Measurements from ENCODE around the gene KNG1. TPM values are rescaled to one million over a fixed set of nuclear protein-coding genes. Genes with fewer than 3 reads are reported as not detected.

Gene KNG1
- total RNA-seq, 1 experiment from 2014 or later, result 0.25 TPM

DNA sequence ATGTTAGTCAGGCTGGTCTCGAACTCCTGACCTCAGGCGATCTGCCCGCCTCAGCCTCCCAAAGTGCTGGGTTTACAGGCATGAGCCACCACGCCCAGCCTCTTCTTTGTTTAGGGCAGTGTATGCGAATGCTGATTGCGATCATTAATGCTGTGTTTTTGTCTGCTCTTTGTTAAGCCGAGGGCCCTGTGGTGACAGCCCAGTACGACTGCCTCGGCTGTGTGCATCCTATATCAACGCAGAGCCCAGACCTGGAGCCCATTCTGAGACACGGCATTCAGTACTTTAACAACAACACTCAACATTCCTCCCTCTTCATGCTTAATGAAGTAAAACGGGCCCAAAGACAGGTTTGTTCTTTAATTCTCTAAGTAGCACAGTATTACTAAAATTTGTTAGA, 7.8 kb downstream of the KNG1 start (continued):
- TF ChIP-seq, protein P1, sequence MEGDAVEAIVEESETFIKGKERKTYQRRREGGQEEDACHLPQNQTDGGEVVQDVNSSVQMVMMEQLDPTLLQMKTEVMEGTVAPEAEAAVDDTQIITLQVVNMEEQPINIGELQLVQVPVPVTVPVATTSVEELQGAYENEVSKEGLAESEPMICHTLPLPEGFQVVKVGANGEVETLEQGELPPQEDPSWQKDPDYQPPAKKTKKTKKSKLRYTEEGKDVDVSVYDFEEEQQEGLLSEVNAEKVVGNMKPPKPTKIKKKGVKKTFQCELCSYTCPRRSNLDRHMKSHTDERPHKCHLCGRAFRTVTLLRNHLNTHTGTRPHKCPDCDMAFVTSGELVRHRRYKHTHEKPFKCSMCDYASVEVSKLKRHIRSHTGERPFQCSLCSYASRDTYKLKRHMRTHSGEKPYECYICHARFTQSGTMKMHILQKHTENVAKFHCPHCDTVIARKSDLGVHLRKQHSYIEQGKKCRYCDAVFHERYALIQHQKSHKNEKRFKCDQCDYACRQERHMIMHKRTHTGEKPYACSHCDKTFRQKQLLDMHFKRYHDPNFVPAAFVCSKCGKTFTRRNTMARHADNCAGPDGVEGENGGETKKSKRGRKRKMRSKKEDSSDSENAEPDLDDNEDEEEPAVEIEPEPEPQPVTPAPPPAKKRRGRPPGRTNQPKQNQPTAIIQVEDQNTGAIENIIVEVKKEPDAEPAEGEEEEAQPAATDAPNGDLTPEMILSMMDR (IDR thresholded peaks at IDR 0.05 in 2 of 3, conservative IDR thresholded peaks at IDR 0.05 in 1 of 3; ENCODE audit: borderline replicate concordance in 1 of 3, insufficient read depth in 1 of 3, low read depth in 2 of 3, low read length in 2 of 3), result no peak
- TF ChIP-seq, protein P2, sequence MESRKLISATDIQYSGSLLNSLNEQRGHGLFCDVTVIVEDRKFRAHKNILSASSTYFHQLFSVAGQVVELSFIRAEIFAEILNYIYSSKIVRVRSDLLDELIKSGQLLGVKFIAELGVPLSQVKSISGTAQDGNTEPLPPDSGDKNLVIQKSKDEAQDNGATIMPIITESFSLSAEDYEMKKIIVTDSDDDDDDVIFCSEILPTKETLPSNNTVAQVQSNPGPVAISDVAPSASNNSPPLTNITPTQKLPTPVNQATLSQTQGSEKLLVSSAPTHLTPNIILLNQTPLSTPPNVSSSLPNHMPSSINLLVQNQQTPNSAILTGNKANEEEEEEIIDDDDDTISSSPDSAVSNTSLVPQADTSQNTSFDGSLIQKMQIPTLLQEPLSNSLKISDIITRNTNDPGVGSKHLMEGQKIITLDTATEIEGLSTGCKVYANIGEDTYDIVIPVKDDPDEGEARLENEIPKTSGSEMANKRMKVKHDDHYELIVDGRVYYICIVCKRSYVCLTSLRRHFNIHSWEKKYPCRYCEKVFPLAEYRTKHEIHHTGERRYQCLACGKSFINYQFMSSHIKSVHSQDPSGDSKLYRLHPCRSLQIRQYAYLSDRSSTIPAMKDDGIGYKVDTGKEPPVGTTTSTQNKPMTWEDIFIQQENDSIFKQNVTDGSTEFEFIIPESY (IDR thresholded peaks at IDR 0.05; ENCODE audit: extremely low read depth, insufficient replicate concordance, low read length), result no peak
- no peak for TF ChIP-seq POLR2AphosphoS5 (IDR thresholded peaks at IDR 0.05; ENCODE audit: low read depth, low read length)
- no peak for TF ChIP-seq SP1 (IDR thresholded peaks at IDR 0.05; ENCODE audit: low read depth)

DNA sequence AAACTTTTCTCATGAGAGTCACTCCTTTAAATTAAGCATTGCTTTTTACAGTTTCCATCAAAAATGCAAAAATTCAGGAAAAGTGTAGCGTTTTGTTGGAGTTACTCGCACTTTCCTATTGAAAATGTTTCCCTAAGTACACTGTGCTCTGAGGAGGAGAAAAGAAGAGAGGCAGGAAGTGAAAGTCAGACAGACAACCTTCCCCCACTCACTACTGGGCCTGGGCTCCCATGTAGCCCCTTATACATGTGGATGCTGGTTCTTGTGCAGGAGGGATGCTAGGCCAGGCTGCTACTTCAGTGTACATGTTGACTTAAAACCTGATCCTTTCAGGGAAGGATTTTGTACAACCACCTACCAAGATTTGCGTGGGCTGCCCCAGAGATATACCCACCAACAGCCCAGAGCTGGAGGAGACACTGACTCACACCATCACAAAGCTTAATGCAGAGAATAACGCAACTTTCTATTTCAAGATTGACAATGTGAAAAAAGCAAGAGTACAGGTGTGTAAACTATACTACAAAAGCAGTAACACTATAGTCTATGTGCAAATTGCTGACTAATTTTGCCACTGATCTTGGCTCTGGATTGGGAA, 15.1 kb downstream of the KNG1 start:
- Histone ChIP-seq H3K4me2 (ENCODE audit: low read length) (no peak overlapping the region), H3K9ac (ENCODE audit: low read length) (no peak overlapping the region), H3K4me3 (replicated peaks in 1 of 2; ENCODE audit: low read depth in 1 of 2, low read length in 2 of 2) (no peak overlapping the region), H3K27me3 (ENCODE audit: insufficient read depth, low read length) (no peaks in the 10 kb centered on the region), H3K79me2 (ENCODE audit: insufficient read depth, low read length) (no peaks in the 10 kb centered on the region), H3K36me3 (ENCODE audit: control insufficient read depth in 1 of 2, insufficient read depth in 2 of 2, low read length in 2 of 2) (no peaks in the 10 kb centered on the region), H2AFZ (ENCODE audit: low read depth, low read length, poor library complexity, severe bottlenecking) (no peak overlapping the region), H4K20me1 (ENCODE audit: insufficient read depth) (no peaks in the 10 kb centered on the region), H3K9me3 (ENCODE audit: control insufficient read depth in 1 of 2, insufficient read depth in 1 of 2, low read depth in 1 of 2, low read length in 2 of 2) (no peaks in the 10 kb centered on the region), H3K4me1 (ENCODE audit: control insufficient read depth in 1 of 2, insufficient read depth in 2 of 2, low read length in 2 of 2) (no peaks in the 10 kb centered on the region), H3K27ac (ENCODE audit: low read depth, low read length) (no peak overlapping the region), H3K9me2 (ENCODE audit: insufficient read depth) (no peaks in the 10 kb centered on the region)
- no peak for TF ChIP-seq CEBPB (IDR thresholded peaks at IDR 0.05; ENCODE audit: low read depth)
- no peak for TF ChIP-seq YY1 (IDR thresholded peaks at IDR 0.05; ENCODE audit: extremely low read depth, insufficient replicate concordance, low read depth, low read length)
- TF ChIP-seq POLR2AphosphoS5 (IDR thresholded peaks at IDR 0.05; ENCODE audit: low read depth, low read length), result no peak
- TF ChIP-seq RAD21 (IDR thresholded peaks at IDR 0.05; ENCODE audit: low read depth), result no peak
- no peak for TF ChIP-seq TCF7L2 (IDR thresholded peaks at IDR 0.05; ENCODE audit: borderline replicate concordance, extremely low read depth, insufficient read depth, insufficient read length)
- no peak for TF ChIP-seq REST (IDR thresholded peaks at IDR 0.05; ENCODE audit: low read depth)
- TF ChIP-seq JUND (IDR thresholded peaks at IDR 0.05), result no peak
- no peak for TF ChIP-seq SP1 (IDR thresholded peaks at IDR 0.05; ENCODE audit: low read depth)
- ATAC-seq (no peak), DNase-seq (ENCODE audit: low read depth, low spot score) (no peak)
- ChIA-PET RAD21 (ENCODE audit: low non-redundant PET in 1 of 2, low total read pairs in 2 of 2, uncharacterized antibody in 2 of 2, unreplicated experiment in 2 of 2) (no interaction called here), CTCF (no interaction called here), POLR2A (no interaction called here)
- no TSS peak for BruUV-seq (replicated peaks)
- intact Hi-C loops (cut with micrococcal nuclease), result no loop called here

All from HCT116 (cell line).